ENCODE results near the gene RGS17.
"Not testable (repeated sequence)": the region's sequence is repeated elsewhere in the genome, so short reads cannot be mapped to it uniquely, and the experiment has no call there.

RGS17 gene

GRCh38 chr6:152981989-152982903, 148.8 kb downstream of the RGS17 start:
- DNase-seq, result peak; percentile 39

DNA sequence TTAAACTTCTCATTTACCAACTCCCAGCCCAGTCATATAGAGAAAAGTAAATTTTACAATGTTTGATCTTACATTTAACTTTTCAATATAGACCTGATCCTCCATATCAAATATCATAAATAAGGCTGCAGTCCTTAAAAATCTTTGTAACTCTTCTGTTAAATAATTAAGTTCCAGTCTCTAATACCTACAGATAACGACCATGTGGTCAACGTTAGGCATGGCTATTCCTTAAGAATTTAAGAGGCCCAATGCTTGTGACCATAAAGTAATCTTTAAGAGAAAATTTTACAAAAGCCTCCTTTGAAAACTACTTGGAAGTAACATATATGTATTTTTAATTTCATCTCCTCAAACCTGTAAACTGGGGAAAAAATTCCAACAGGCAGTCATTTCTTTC, 149.9 kb downstream of the RGS17 start:
- DNase-seq, result no peak

DNA sequence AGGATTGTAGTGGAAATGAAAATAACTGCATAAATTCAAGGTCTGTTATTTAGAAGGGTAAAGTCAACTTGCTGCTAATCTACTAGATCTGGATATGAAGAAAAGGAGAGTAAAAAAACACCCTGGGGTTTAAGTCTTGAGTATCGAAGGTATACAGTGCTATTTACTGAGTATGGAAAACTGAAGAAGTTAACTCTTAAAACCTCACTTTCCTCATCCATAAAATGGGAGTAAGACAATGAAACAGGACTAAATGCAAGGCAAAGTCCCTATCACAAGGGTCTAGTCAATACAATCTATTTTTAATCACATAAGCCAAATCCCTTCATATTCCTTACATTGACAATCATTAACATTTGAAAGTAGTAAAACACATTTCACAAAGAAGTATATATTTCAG, 150.4 kb downstream of the RGS17 start:
- DNase-seq, result no peak

DNA sequence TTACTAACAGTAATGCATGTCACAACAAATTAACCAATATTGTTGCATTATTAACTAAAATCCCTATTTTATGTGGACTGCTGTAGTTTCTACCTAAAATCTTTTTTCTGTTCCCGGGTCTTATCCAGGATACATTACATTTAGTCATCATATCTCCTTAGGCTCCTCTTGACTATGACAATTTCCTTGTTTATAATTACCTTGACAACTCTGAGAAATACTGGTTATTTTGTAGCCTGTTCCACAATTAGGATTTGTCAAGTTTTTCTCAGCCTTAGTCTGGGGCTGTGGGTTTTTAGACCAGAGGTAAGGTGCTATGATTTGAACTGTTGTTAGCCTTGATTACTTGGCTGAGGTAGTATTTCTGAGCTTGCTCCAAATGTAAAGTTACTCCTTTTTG, 152.0 kb downstream of the RGS17 start:
- DNase-seq, result no peak

GRCh38 chr6:152978058-152978457, 153.0 kb downstream of the RGS17 start:
- no peak for DNase-seq

- no peak for DNase-seq
Measured at GRCh38 chr6:152977556-152977955, 153.5 kb downstream of the RGS17 start.

GRCh38 chr6:152976749-152977148, 154.3 kb downstream of the RGS17 start:
- no peak for DNase-seq

DNA sequence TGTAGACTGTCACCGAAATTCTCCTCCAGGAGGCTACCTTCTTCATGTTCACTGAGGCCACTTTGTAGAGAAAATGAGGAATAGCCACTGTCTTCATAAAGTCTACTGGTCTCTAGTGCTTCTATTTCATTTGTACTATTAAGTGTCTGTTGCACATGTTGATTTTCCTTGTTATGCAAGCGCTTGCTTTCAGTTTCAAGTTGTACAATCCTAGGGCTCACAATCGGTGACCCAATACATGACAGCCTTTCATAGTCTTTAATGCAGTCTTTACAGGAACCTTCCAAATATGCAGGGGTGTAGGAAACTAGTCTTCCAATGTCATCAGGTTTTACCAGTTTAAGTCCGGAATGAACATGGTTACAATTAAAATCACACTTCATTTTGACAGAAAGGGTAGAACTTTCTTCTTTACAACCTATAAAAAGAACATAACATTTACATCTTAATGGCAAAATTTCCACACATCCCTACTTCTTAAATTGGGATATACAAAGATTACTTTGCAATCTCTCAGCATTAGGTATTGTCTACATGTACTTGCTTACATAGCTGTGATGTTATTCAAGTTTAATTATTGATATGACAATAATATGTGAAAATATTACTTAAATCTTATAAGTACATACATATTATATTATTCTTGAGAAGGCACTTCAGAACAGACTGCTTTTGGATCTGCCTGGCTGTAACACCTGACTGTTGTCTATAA, 155.7 kb downstream of the RGS17 start:
- peak; percentile 26 for DNase-seq

- peak; percentile 32 for DNase-seq
Measured at GRCh38 chr6:152973916-152974315, 157.2 kb downstream of the RGS17 start.

GRCh38 chr6:152969688-152970418, 161.2 kb downstream of the RGS17 start:
- no peak for DNase-seq

DNA sequence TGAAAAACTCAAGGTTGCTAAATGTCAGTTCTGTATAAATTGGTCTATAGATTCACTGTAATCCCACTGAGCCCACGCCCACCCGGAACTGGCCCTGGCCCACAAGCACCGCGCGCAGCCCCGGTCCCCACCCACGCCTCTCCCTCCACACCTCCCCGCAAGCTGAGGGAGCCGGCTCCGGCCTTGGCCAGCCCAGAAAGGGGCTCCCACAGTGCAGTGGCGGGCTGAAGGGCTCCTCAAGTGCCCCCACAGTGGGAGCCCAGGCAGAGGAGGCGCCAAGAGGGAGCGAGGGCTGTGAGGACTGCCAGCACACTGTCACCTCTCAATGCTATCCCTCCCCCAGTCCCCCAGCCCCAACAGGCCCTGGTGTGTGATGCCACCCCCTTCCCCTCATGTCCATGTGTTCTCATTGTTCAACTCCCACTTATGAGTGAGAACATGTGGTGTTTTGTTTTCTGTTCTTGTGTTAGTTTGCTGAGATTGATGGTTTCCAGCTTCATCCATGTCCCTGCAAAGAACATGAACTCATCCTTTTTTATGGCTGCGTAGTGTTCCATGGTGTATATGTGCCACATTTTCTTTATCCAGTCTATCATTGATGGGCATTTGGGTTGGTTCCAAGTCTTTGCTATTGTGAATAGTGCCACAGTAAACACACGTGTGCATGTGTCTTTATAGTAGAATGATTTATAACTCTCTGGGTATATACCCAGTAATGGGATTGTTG, 164.8 kb downstream of the RGS17 start:
- DNase-seq, result not testable (repeated sequence)

DNA sequence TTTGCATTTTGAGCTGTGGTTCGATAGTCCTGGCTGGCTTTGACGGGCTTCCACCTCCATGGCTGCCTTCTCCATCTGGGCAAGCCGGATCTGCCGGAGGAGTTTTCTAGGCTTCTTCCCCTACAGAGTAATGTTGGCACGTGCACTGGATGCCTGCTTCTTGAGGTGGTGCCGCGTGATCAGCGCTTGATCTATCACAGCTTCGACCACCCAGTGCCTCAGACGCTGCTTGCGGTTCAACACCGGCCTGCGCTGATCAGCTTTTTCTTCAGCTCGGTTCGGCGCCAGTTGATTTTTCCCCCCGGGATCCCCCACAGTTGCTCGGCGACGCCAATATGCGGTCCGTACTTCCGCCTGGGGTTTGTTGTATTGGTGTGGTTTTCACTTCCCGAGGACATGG, 171.7 kb downstream of the RGS17 start:
- no peak for DNase-seq

DNA sequence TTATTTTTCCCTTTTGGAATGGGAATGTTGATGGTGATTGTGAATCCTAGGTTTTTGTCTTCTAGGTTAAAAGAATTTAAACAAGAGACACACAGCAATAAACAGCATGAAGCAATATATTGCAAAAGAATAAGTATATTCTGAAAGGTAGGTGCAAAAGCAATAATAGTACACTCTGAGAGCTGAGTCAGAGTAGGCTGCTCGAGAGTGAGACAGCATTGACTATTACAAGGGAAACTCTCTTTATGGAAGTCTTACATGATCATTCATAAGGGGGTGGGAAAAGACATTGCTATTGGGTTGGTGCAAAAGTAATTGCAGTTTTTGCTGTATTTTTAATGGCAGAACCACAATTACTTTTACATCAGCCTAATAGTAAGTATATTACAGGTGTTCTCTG, 173.3 kb downstream of the RGS17 start:
- DNase-seq, result no peak
